Activated naive CD8-positive, alpha-beta T cell (primary cell): Measurements from ENCODE around the gene INO80D.
"Not testable (repeated sequence)": the region's sequence is repeated elsewhere in the genome, so short reads cannot be mapped to it uniquely, and the experiment has no call there.

Experiments used
- H3K27ac Mint-ChIP-seq: one replicate; pipeline ENCODE4 v1.8.0; 2021; ENCODE audit warnings: mixed read lengths
- H3K27me3 Mint-ChIP-seq: one replicate; pipeline ENCODE4 v1.8.0; 2021; ENCODE audit warnings: mixed read lengths
- H3K36me3 Mint-ChIP-seq: one replicate; pipeline ENCODE4 v1.8.0; 2021; ENCODE audit warnings: mixed read lengths
- H3K4me1 Mint-ChIP-seq: one replicate; pipeline ENCODE4 v1.8.0; 2021; ENCODE audit warnings: low read depth, mixed read lengths
- H3K4me3 Mint-ChIP-seq: one replicate; pipeline ENCODE4 v1.8.0; 2021; ENCODE audit warnings: mild to moderate bottlenecking, mixed read lengths
- H3K9me3 Mint-ChIP-seq: one replicate; pipeline ENCODE4 v1.8.0; 2021; ENCODE audit warnings: low read depth, mixed read lengths

INO80D gene

GRCh38 chr2:205986334-205986733, 99.6 kb downstream of the INO80D start:
- not testable (repeated sequence) for H3K27me3 Mint-ChIP-seq, H3K27ac Mint-ChIP-seq, H3K4me1 Mint-ChIP-seq, H3K4me3 Mint-ChIP-seq, H3K36me3 Mint-ChIP-seq, H3K9me3 Mint-ChIP-seq

GRCh38 chr2:205984381-205984780, 101.6 kb downstream of the INO80D start:
- H3K27me3 Mint-ChIP-seq: no peaks in the 10 kb centered on the region
- H3K4me1 Mint-ChIP-seq: no peaks in the 10 kb centered on the region
- no peaks in the 10 kb centered on the region for H3K9me3 Mint-ChIP-seq
- H3K4me3 Mint-ChIP-seq: no peak overlapping the region
- no peaks in the 10 kb centered on the region for H3K36me3 Mint-ChIP-seq
- no peak overlapping the region for H3K27ac Mint-ChIP-seq

GRCh38 chr2:205982776-205983327, 103.1 kb downstream of the INO80D start:
- no peaks in the 10 kb centered on the region for H3K9me3 Mint-ChIP-seq
- H3K27me3 Mint-ChIP-seq: peaks cover 1% of the 10 kb centered on the region
- H3K27ac Mint-ChIP-seq: no peak overlapping the region
- H3K36me3 Mint-ChIP-seq: no peaks in the 10 kb centered on the region
- H3K4me3 Mint-ChIP-seq: no peak overlapping the region
- no peaks in the 10 kb centered on the region for H3K4me1 Mint-ChIP-seq

- H3K36me3 Mint-ChIP-seq, H3K27ac Mint-ChIP-seq, H3K4me3 Mint-ChIP-seq, H3K27me3 Mint-ChIP-seq, H3K9me3 Mint-ChIP-seq, H3K4me1 Mint-ChIP-seq: not testable (repeated sequence)
Observed at GRCh38 chr2:205978728-205979127, 107.2 kb downstream of the INO80D start.

GRCh38 chr2:205977699-205978098, 108.3 kb downstream of the INO80D start:
- H3K27ac Mint-ChIP-seq, H3K4me1 Mint-ChIP-seq, H3K27me3 Mint-ChIP-seq, H3K4me3 Mint-ChIP-seq, H3K36me3 Mint-ChIP-seq, H3K9me3 Mint-ChIP-seq: not testable (repeated sequence)

GRCh38 chr2:205976934-205977659, 108.9 kb downstream of the INO80D start:
- not testable (repeated sequence) for H3K4me1 Mint-ChIP-seq, H3K4me3 Mint-ChIP-seq, H3K27me3 Mint-ChIP-seq, H3K9me3 Mint-ChIP-seq, H3K27ac Mint-ChIP-seq, H3K36me3 Mint-ChIP-seq

- no peaks in the 10 kb centered on the region for H3K4me1 Mint-ChIP-seq
- no peaks in the 10 kb centered on the region for H3K9me3 Mint-ChIP-seq
- peaks cover 6% of the 10 kb centered on the region for H3K27me3 Mint-ChIP-seq
- no peaks in the 10 kb centered on the region for H3K36me3 Mint-ChIP-seq
- no peak overlapping the region for H3K27ac Mint-ChIP-seq
- H3K4me3 Mint-ChIP-seq: no peak overlapping the region
Observed at GRCh38 chr2:205976120-205976814, 109.7 kb downstream of the INO80D start.

- Mint-ChIP-seq H3K9me3 (no peaks in the 10 kb centered on the region), H3K36me3 (no peaks in the 10 kb centered on the region), H3K27me3 (peaks cover 6% of the 10 kb centered on the region), H3K4me3 (no peak overlapping the region), H3K27ac (no peak overlapping the region), H3K4me1 (no peaks in the 10 kb centered on the region)
Observed at GRCh38 chr2:205975082-205975949, 110.7 kb downstream of the INO80D start.

GRCh38 chr2:205972113-205972512, 113.9 kb downstream of the INO80D start:
- no peaks in the 10 kb centered on the region for H3K36me3 Mint-ChIP-seq
- no peaks in the 10 kb centered on the region for H3K9me3 Mint-ChIP-seq
- no peak overlapping the region for H3K4me3 Mint-ChIP-seq
- peaks cover 6% of the 10 kb centered on the region for H3K27me3 Mint-ChIP-seq
- H3K27ac Mint-ChIP-seq: no peak overlapping the region
- no peaks in the 10 kb centered on the region for H3K4me1 Mint-ChIP-seq

- no peak overlapping the region for H3K27ac Mint-ChIP-seq
- H3K36me3 Mint-ChIP-seq: no peaks in the 10 kb centered on the region
- no peaks in the 10 kb centered on the region for H3K9me3 Mint-ChIP-seq
- no peak overlapping the region for H3K4me3 Mint-ChIP-seq
- H3K4me1 Mint-ChIP-seq: no peaks in the 10 kb centered on the region
- H3K27me3 Mint-ChIP-seq: peaks cover 6% of the 10 kb centered on the region
Observed at GRCh38 chr2:205970348-205970747, 115.6 kb downstream of the INO80D start.

GRCh38 chr2:205969584-205969983, 116.4 kb downstream of the INO80D start:
- no peaks in the 10 kb centered on the region for H3K4me1 Mint-ChIP-seq

GRCh38 chr2:205967391-205968075, 118.4 kb downstream of the INO80D start:
- H3K9me3 Mint-ChIP-seq: no peaks in the 10 kb centered on the region
- H3K27ac Mint-ChIP-seq: no peak overlapping the region
- peaks cover 6% of the 10 kb centered on the region for H3K27me3 Mint-ChIP-seq
- no peaks in the 10 kb centered on the region for H3K36me3 Mint-ChIP-seq
- H3K4me3 Mint-ChIP-seq: no peak overlapping the region
- no peaks in the 10 kb centered on the region for H3K4me1 Mint-ChIP-seq

More at GRCh38 chr2:205969584-205969983, 116.4 kb downstream of the INO80D start:
- H3K36me3 Mint-ChIP-seq: no peaks in the 10 kb centered on the region
- peaks cover 6% of the 10 kb centered on the region for H3K27me3 Mint-ChIP-seq
- H3K4me3 Mint-ChIP-seq: no peak overlapping the region
- H3K27ac Mint-ChIP-seq: no peak overlapping the region
- H3K9me3 Mint-ChIP-seq: no peaks in the 10 kb centered on the region

GRCh38 chr2:205965707-205966106, 120.3 kb downstream of the INO80D start:
- Mint-ChIP-seq H3K4me1 (no peaks in the 10 kb centered on the region), H3K9me3 (no peaks in the 10 kb centered on the region), H3K27me3 (peaks cover 2% of the 10 kb centered on the region), H3K4me3 (no peak overlapping the region), H3K36me3 (no peaks in the 10 kb centered on the region), H3K27ac (no peak overlapping the region)

- Mint-ChIP-seq H3K4me1 (no peaks in the 10 kb centered on the region), H3K9me3 (no peaks in the 10 kb centered on the region), H3K27me3 (peaks cover 2% of the 10 kb centered on the region), H3K4me3 (no peak overlapping the region), H3K36me3 (no peaks in the 10 kb centered on the region), H3K27ac (no peak overlapping the region)
Observed at GRCh38 chr2:205964111-205964761, 121.7 kb downstream of the INO80D start.
